Cerebellar nuclear complex (tissue), 1 donor: ENCODE measurements around the gene JPH4.

Experiments used
- DNase-seq, 2 experiments: peaks; one replicate each; lab custom pipeline; 2025; lab: John Stamatoyannopoulos, UW

The JPH4 gene

DNA sequence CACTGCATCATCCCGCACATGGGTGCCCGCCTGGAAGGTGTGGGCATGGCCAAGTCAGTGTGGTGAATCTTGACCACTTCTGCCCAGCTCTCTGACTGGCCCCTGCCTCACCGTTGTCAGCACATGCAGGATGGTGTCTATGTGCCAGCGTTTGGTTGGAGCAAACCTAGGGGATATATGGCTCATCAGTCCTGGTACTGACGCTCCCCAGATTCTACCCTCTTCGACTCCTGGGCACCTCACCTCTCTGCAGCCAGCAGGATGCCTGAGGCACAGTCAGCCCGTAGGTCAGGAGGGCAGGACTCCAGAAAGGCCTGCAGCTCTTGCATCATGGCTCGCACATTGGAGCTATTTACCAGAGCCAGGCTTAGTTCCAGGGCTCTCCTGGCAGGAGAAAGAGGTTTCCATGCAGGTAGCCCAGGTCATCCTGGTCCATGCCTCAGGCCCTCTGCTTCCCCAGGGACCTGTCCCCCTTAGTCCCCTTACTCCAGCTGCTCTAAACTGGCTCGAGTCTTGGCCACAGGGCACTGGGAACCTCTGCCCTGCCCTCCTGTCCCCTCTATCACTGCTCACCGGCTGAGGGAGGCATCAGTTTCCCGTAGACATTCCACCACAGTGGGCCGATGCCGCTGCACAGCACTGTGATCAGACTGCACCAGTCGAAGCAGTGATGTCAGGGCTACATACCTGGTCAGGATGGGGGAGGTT is 15.0 kb downstream of the JPH4 start:
- DNase-seq, result no peak

GRCh38 chr14:23562822-23563472 is 15.6 kb downstream of the JPH4 start:
- peak in 1 of 2 experiments; percentile 13 for DNase-seq

- no peak for DNase-seq
Measured at GRCh38 chr14:23561873-23562821, 16.4 kb downstream of the JPH4 start.

DNA sequence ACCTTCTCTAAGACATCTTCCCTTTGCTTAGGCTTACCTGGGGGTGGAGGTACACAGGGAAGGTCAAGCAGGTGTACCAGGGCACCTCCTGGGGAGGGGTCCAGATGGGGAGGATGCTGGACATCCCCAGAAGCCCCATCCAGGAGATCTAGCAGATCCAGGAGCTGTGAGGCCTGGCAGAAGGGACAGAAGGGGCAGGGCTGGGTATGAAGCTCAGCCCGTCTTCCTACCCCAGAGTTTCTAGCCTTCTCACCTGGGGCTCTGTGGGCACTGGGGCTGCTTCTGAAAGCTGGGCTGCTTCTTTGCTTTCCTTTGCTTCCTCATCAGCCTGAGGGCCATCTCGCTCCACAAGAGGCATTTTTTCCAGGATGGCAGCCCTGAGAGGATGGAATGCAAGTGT is 17.3 kb downstream of the JPH4 start:
- no peak for DNase-seq

DNA sequence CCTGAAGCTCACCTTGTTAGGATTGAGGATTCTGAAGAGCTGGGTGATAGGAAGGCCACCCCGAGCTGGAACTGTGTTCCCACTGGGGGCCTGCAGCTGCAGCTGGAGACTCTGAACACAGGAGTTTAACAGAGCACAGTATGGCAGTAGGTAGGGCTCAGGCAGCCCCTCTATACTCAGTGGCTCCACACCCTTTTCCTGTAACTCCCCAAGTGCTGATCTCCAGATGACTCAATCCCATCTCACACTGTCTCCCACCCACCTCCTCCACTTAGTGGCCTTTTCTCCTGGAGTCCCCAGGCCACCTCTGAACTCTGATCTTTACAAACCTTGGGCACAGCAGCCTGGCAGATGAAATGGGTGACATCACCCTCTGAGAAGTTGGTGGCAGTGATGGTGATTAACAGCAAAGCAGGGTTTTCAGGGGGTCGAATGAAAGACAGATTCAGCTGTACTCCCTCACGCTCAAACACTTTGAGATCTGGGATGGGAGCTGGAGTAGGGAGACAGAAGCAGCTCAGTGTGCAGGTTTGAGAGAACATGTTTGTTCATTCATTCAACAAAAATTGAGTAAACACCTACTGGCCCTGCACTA is 18.6 kb downstream of the JPH4 start:
- no peak for DNase-seq

- DNase-seq, result peak in 1 of 2 experiments; percentile 19
Measured at GRCh38 chr14:23559010-23559925, 19.3 kb downstream of the JPH4 start.

GRCh38 chr14:23558346-23559009 is 20.1 kb downstream of the JPH4 start:
- DNase-seq, result no peak

DNA sequence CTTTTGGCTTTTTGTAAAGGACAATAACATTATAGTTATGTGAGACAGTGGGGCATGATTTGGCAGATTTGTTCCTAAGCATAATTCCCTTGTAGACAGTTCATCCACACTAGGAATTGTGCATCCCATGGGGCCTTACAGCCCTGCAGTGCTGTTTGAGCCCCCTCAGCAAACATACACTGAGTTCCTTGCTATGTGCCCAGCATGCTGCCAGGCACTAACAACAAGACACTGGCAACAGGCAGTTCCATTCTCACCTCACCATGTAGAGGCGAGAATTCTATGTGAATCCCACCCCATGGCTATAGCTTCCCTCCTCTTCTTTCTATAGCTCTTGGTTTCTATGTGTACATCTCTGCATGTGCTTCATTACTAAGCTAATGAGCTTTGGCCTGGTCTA is 20.6 kb downstream of the JPH4 start:
- DNase-seq, result no peak

GRCh38 chr14:23557521-23557920 is 21.1 kb downstream of the JPH4 start:
- DNase-seq, result no peak

DNA sequence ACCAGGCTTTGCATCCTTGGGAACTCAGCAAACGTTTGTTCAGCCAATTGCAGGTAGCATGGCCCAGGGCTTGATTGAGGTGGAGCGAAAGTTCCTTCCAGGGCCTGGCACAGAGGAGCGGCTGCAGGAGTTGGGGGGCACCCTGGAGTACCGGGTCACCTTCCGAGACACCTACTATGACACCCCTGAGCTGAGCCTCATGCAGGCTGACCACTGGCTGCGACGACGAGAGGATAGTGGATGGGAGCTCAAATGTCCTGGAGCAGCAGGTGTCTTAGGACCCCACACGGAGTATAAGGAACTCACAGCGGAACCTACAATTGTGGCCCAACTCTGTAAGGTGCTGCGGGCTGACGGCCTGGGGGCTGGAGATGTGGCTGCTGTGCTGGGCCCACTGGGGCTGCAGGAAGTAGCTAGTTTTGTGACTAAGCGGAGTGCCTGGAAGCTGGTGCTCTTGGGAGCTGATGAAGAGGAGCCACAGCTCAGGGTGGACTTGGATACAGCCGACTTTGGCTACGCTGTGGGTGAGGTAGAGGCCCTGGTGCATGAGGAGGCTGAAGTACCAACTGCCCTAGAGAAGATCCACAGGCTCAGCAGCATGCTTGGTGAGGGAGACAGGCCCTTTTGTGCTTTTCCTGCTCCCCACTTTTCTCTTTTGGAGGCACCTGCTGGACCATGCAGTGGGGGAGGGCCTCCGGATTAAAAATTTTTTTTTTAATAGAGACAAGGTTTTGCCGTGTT is 21.7 kb downstream of the JPH4 start:
- no peak for DNase-seq

- DNase-seq, result peak in 1 of 2 experiments; percentile 70
Measured at GRCh38 chr14:23555882-23556699, 22.5 kb downstream of the JPH4 start, which contains the start of gene THTPA. THTPA (plus strand) TSS chr14:23556271; CDS start chr14:23556758, 487 bp downstream.

DNA sequence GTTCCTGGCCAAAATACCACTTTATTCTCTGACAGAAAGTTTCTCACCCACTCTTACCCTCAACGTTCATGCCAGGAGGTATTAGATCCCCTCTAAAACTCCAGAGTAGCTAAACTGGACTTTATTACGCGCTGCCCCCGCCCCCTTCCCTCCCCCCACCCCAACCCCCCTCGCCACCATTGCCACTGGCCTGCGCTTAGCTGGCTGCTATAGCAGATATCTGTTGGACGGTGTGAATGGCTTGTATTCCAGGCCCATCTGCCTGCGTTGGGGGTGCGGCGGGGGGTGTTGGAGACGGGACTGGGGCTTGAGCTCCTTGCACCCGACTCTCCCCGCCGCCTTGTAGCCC is 23.1 kb downstream of the JPH4 start:
- DNase-seq, result no peak

DNA sequence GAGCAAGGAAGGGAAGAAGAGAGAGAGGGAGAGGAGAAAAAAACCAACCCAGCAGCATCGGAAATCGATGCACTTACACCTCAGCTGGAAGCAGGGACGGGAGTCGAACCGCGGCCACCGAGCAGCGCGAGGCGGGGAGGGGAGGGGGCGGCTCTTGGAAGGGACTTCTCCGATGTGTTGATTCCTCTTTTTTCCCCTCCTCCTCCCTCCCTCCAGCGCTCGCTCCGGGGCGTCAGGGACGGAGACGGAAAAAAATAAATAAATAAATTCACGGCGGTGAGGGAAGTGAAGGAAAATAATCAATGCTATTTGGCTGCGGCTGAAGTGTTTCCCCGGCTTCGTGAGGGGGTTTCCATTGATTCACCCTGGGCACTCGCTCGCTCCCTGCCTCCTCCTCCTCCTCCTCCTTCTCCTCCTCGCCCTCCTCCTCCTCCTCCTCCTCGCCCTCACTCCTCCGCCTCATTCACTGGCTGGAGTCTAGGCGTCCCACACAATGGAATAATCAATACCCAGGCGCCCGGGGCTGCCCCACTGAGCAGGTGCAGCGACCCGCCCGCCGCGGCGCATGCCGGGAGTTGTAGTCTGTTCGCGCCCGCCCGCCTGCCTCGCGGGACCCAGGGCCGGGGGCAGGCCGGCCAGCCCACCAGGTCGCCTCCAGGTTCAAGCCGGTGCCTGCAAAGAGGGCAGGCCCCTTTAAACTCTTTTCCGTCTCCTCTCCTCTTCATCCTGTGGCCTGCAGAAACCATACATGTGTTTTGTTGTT is 27.1 kb downstream of the JPH4 start, which contains the start of gene ZFHX2:
ZFHX2 (minus strand) TSS at position 500 of the 763 bp plus-strand sequence. CDS start 16,440 bp downstream, outside the sequence.
- peak in 1 of 2 experiments; percentile 55 for DNase-seq

- DNase-seq, result no peak
Measured at GRCh38 chr14:23550812-23551265, 27.8 kb downstream of the JPH4 start.

GRCh38 chr14:23550131-23550811 is 28.3 kb downstream of the JPH4 start:
- peak in 1 of 2 experiments; percentile 22 for DNase-seq

- no peak for DNase-seq
Measured at GRCh38 chr14:23548351-23549318, 30.0 kb downstream of the JPH4 start.
